TTC549 (cell line): Measurements from ENCODE around the gene YIF1A.

Experiments used
- FAIRE-seq: peaks from 2 replicates; lab custom pipeline; 2012; peaks lifted over from hg19 to GRCh38; lab: Jason Lieb, UNC

The YIF1A gene

GRCh38 chr11:66239998-66240780 lies 48.8 kb downstream of the YIF1A start:
- FAIRE-seq = no peak

DNA sequence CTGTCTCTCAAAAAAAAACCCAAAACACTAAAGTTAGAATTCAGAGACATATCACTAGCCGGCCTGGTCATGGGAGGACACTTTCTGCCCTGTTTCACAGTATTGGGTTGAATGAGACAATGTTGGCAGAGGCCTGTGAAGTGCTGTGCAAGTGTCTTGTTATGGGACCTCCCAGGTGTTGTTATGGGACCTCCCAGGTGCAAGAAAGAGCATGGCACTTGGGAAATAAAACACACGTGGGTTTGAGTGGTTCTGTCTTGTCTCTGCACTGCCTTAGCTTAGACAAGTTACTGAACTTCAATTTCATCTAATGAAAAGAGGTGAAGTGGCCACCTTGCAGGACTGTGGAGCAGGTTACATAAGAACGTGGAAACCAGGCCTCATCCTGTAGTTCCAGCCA lies 49.4 kb downstream of the YIF1A start:
- no peak for FAIRE-seq

DNA sequence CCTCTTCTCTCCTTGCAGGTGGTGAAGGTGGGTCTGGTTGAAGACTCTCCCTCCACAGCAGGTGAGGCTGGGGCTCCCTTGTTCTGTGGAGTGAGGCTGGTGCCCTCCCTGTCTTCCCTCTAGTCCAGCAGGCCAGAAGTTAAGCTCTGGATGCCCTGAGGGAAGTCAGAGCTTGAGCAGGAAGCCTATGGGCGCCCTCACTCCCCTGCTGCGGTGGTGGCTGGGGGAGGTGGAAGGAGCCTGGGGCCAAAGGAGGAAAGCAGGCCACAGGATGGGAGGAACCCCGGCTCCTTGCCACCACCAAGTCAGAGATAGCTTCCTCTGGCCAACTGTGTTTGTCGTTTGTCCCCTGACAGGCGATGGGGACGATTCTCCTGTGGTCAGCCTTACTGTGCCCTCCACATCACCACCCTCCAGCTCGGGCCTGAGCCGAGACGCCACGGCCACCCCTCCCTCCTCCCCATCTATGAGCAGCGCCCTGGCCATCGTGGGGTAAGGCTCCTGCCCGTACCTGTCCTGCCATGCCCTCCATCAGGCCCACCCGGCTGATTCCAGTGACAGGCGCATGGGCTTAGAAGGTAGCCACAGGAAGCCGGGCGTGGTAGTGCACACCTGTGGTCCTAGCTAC lies 50.0 kb downstream of the YIF1A start:
- FAIRE-seq = no peak

DNA sequence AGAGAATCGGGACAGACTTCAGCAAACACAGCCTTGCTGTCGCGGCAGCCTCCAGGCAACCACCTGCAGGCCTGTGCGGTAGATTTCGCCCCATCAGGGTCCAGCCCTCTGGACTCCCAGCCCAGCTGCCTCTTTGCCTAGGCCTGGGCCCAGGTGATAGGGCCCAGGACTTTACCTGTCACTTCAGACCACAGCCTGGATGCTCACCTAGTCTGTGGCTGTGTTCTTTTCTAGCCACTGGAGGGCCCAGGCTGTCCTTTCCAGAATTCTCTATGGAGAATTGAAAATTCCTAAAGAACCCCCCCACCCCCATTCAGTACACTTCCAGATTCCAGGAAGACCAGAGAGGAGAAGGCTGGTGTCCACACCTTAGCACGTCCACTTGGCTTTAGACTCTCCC lies 51.1 kb downstream of the YIF1A start:
- no peak for FAIRE-seq

DNA sequence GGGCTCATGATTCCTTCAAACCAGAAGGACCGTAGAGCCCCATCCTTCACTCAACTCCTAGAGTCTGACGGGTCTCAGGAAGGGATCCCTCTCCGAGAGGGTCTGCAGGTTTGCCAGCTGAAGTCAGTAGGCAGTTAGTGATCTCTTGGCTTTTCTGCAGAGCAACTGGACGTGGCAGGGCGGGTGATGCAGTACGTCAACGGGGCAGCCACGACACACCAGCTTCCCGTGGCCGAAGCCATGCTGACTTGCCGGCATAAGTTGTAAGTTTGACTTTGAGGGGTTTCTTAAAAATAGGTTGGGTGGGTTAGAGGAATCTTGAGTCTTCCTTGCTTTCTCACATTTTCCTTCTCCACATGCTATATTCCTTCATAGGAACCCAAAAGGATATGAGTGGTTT lies 53.8 kb downstream of the YIF1A start:
- FAIRE-seq = no peak
